Measurements from ENCODE around the gene ACCSL.

DNA sequence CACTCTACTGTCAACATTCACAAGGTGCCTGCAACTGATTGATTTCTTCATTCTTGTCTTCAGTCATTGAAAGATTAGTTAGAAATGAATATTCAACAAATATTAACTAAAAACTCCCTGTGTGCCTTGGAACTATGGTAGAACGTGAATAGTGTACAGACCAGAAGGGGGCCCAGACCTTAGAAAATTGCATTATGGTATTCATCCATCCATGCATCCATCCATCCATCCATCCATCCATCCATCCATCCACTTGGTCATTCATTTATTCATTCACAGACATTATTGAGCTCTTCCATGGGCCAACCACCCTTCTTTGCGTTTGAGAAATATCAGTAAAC lies 10.2 kb upstream of the ACCSL start:
- no peak for TF ChIP-seq POLR2A (IDR thresholded peaks at IDR 0.05)
- TF ChIP-seq, protein P1, sequence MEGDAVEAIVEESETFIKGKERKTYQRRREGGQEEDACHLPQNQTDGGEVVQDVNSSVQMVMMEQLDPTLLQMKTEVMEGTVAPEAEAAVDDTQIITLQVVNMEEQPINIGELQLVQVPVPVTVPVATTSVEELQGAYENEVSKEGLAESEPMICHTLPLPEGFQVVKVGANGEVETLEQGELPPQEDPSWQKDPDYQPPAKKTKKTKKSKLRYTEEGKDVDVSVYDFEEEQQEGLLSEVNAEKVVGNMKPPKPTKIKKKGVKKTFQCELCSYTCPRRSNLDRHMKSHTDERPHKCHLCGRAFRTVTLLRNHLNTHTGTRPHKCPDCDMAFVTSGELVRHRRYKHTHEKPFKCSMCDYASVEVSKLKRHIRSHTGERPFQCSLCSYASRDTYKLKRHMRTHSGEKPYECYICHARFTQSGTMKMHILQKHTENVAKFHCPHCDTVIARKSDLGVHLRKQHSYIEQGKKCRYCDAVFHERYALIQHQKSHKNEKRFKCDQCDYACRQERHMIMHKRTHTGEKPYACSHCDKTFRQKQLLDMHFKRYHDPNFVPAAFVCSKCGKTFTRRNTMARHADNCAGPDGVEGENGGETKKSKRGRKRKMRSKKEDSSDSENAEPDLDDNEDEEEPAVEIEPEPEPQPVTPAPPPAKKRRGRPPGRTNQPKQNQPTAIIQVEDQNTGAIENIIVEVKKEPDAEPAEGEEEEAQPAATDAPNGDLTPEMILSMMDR (IDR thresholded peaks at IDR 0.05): no peak
